ENCODE data around the gene HELQ. TPM values are rescaled to one million over a fixed set of nuclear protein-coding genes. Genes with fewer than 3 reads are reported as not detected.

Gene HELQ
- total RNA-seq, 1 donor from 2014 or later = 15.7 TPM

GRCh38 chr4:83387476-83388312 is 67.9 kb downstream of the HELQ start:
- TF ChIP-seq CTCF (conservative IDR thresholded peaks at IDR 0.05) = no peak
- Mint-ChIP-seq H3K4me3 (no peak overlapping the region), H3K27ac (ENCODE audit: unreplicated experiment) (no peak overlapping the region), H3K27me3 (ENCODE audit: low read depth) (peaks cover 2% of the 10 kb centered on the region), H3K4me1 (no peaks in the 10 kb centered on the region), H3K9me3 (peaks cover 6% of the 10 kb centered on the region), H3K36me3 (ENCODE audit: low read depth) (no peaks in the 10 kb centered on the region)
- DNase-seq (ENCODE audit: low read depth, low spot score) = no peak

GRCh38 chr4:83387012-83387411 is 68.6 kb downstream of the HELQ start:
- Mint-ChIP-seq H3K4me3 (no peak overlapping the region), H3K9me3 (peaks cover 7% of the 10 kb centered on the region), H3K27ac (ENCODE audit: unreplicated experiment) (no peak overlapping the region), H3K36me3 (ENCODE audit: low read depth) (no peaks in the 10 kb centered on the region), H3K27me3 (ENCODE audit: low read depth) (peaks cover 2% of the 10 kb centered on the region), H3K4me1 (no peaks in the 10 kb centered on the region)
- TF ChIP-seq CTCF (conservative IDR thresholded peaks at IDR 0.05) = no peak
- DNase-seq (ENCODE audit: low read depth, low spot score) = no peak

- H3K4me3 Mint-ChIP-seq = no peak overlapping the region
- no peaks in the 10 kb centered on the region for H3K27me3 Mint-ChIP-seq (ENCODE audit: low read depth)
- no peak overlapping the region for H3K27ac Mint-ChIP-seq (ENCODE audit: unreplicated experiment)
- H3K4me1 Mint-ChIP-seq = no peaks in the 10 kb centered on the region
- TF ChIP-seq CTCF (conservative IDR thresholded peaks at IDR 0.05) = no peak
- H3K36me3 Mint-ChIP-seq (ENCODE audit: low read depth) = no peaks in the 10 kb centered on the region
- H3K9me3 Mint-ChIP-seq = peaks cover 13% of the 10 kb centered on the region
- DNase-seq (ENCODE audit: low read depth, low spot score) = no peak
Measured at GRCh38 chr4:83382850-83383249, 72.8 kb downstream of the HELQ start.

GRCh38 chr4:83381173-83381572 is 74.5 kb downstream of the HELQ start:
- H3K27ac Mint-ChIP-seq (ENCODE audit: unreplicated experiment) = no peak overlapping the region
- peaks cover 18% of the 10 kb centered on the region for H3K9me3 Mint-ChIP-seq
- peaks cover 3% of the 10 kb centered on the region for H3K36me3 Mint-ChIP-seq (ENCODE audit: low read depth)
- H3K27me3 Mint-ChIP-seq (ENCODE audit: low read depth) = no peaks in the 10 kb centered on the region
- DNase-seq (ENCODE audit: low read depth, low spot score) = no peak
- H3K4me3 Mint-ChIP-seq = no peak overlapping the region
- no peak for TF ChIP-seq CTCF (conservative IDR thresholded peaks at IDR 0.05)
- no peaks in the 10 kb centered on the region for H3K4me1 Mint-ChIP-seq

GRCh38 chr4:83378419-83378818 is 77.2 kb downstream of the HELQ start:
- DNase-seq (ENCODE audit: low read depth, low spot score) = no peak
- no peak overlapping the region for H3K4me3 Mint-ChIP-seq
- no peaks in the 10 kb centered on the region for H3K4me1 Mint-ChIP-seq
- peaks cover 15% of the 10 kb centered on the region for H3K9me3 Mint-ChIP-seq
- H3K36me3 Mint-ChIP-seq (ENCODE audit: low read depth) = peaks cover 3% of the 10 kb centered on the region
- TF ChIP-seq CTCF (conservative IDR thresholded peaks at IDR 0.05) = no peak
- H3K27ac Mint-ChIP-seq (ENCODE audit: unreplicated experiment) = no peak overlapping the region
- H3K27me3 Mint-ChIP-seq (ENCODE audit: low read depth) = no peaks in the 10 kb centered on the region

Data from neural crest cell (in vitro differentiated cells).